Stimulated activated naive B cell treated with anti-CD40 and anti-IgM and Interleukin-4, amounts not matched to agents 10 μg/mL and 1 μg/mL and 100 μg/mL, for 72 hours (primary cell): ENCODE measurements around the gene ANK3.
"Not testable (repeated sequence)": the region's sequence is repeated elsewhere in the genome, so short reads cannot be mapped to it uniquely, and the experiment has no call there.

Experiments used
- ATAC-seq, 2 donors: fragments of 150-1000 bp; cut with Tn5 transposase; replicated peaks; 2 replicates each; pipeline ENCODE4 v1.10.0; 2021; ENCODE audit warnings: moderate library complexity in 1 of 2
- DNase-seq: peaks from one replicate; pipeline ENCODE4 v3.0.0; 2021
- H3K27ac Mint-ChIP-seq: one replicate; pipeline ENCODE4 v1.8.0; 2022; ENCODE audit warnings: mild to moderate bottlenecking, mixed read lengths
- H3K27me3 Mint-ChIP-seq, 2 donors: one replicate each; pipeline ENCODE4 v1.8.0; 2022; ENCODE audit warnings: mixed read lengths in 2 of 2
- H3K36me3 Mint-ChIP-seq, 2 donors: one replicate each; pipeline ENCODE4 v1.8.0; 2022; ENCODE audit warnings: mixed read lengths in 2 of 2, mild to moderate bottlenecking in 1 of 2
- H3K4me1 Mint-ChIP-seq, 2 donors: one replicate each; pipeline ENCODE4 v1.8.0; 2022; ENCODE audit warnings: mixed read lengths in 2 of 2, mild to moderate bottlenecking in 1 of 2
- H3K4me3 Mint-ChIP-seq, 2 donors: one replicate each; pipeline ENCODE4 v1.8.0; 2022; ENCODE audit warnings: mild to moderate bottlenecking in 2 of 2, mixed read lengths in 2 of 2, moderate library complexity in 1 of 2
- H3K9me3 Mint-ChIP-seq, 2 donors: one replicate each; pipeline ENCODE4 v1.8.0; 2022; ENCODE audit warnings: mixed read lengths in 2 of 2, mild to moderate bottlenecking in 1 of 2

Gene ANK3

DNA sequence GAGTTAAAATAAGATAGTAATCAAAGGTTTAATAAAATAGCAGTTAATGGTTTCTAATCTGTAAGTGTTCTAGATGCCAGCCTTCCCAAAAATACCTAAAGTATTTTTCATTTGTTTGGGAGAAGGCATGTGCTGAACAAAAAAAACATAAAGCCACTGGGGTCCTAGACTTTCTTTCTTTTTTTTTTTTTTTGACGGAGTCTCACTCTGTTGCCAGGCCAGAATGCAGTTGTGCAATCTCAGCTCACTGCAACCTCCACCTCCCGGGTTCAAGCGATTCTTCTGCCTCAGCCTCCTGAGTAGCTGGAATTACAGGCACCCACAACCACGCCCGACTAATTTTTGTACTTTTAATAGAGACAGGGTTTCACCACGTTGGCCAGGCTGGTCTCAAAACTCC, 97.1 kb downstream of the ANK3 start:
- not testable (repeated sequence) for DNase-seq, ATAC-seq, H3K4me3 Mint-ChIP-seq, H3K27ac Mint-ChIP-seq, H3K4me1 Mint-ChIP-seq, H3K36me3 Mint-ChIP-seq, H3K27me3 Mint-ChIP-seq, H3K9me3 Mint-ChIP-seq

DNA sequence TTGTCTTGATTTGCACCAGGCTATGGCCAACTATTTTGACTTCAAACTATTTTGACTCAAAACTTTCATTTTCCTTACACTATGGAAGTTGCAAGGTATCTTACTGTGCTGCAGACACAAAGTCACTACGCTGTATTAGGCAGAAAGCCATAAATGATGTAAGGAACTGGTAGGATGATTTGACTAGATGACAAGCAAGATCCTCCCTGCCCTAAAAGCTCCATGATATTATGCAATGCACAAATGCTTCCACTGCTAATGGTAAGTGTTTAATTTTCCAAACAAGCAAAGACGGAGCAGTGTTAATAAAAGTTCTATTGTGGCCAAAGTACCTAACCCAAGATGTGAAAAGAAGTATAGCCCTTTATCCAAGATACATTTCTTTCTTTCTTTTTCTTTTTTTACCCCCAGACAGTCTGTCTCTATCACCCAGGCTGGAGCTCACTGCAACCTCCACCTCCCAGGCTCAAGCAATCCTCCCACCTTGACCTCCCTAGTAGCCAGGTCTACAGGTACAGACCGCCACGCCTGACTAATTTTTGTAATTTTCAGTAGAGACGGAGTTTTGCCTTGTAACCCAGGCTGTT, 98.2 kb downstream of the ANK3 start:
- Mint-ChIP-seq H3K36me3 (peaks cover 0 to 2% of the 10 kb centered on the region in 2 donors), H3K27ac (no peak overlapping the region), H3K9me3 (no peaks in the 10 kb centered on the region), H3K4me1 (peaks cover 6 to 8% of the 10 kb centered on the region in 2 donors), H3K4me3 (no peak overlapping the region), H3K27me3 (no peaks in the 10 kb centered on the region)
- DNase-seq (no peak), ATAC-seq (no peak)

DNA sequence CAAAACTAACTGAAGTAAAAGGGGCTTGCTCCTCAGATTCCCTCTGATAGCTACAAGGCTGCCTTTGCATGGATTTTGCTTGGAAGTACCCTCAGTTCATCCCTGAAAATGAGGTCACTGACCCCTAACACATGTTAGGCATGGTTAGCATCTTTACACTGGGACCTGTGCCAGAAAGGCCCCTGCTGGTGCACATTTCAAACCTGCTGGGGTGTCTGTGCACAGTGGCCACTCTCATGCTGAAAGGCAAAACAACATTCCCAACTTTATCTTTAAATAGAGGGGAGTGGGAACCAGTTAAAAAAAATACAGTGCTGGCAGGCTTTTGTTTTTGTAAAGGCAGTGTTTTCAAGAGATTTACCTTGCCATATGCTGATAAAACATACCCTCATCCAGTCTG, 99.1 kb downstream of the ANK3 start:
- Mint-ChIP-seq H3K9me3 (no peaks in the 10 kb centered on the region), H3K27me3 (no peaks in the 10 kb centered on the region), H3K36me3 (peaks cover 0 to 2% of the 10 kb centered on the region in 2 donors), H3K4me3 (no peak overlapping the region), H3K27ac (no peak overlapping the region), H3K4me1 (peaks cover 6 to 11% of the 10 kb centered on the region in 2 donors)
- ATAC-seq (no peak), DNase-seq (no peak)

DNA sequence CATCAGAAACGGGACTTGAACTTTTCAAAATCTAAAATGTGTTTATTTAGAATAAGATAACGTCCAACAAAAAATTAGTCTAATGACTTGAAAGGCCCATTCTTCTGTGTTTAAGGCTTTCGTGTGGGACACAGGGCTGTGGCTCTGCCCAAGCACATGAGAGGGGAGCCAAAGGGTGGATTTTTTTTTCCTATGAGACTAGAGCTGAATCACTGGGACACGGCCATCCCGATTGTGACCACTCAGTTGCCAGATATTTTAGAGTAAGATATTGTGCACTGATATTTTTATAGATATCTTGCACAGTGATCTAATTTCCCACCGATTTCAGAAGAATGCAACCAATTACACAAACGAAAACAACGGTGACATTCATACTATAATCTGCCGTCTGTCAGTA, 99.9 kb downstream of the ANK3 start:
- no peak overlapping the region for H3K27ac Mint-ChIP-seq
- no peaks in the 10 kb centered on the region for H3K27me3 Mint-ChIP-seq
- no peaks in the 10 kb centered on the region for H3K9me3 Mint-ChIP-seq
- no peak overlapping the region for H3K4me3 Mint-ChIP-seq
- ATAC-seq (no peak), DNase-seq (no peak)
- peaks cover 0 to 2% of the 10 kb centered on the region in 2 donors for H3K36me3 Mint-ChIP-seq
- H3K4me1 Mint-ChIP-seq: peaks cover 10 to 18% of the 10 kb centered on the region in 2 donors

DNA sequence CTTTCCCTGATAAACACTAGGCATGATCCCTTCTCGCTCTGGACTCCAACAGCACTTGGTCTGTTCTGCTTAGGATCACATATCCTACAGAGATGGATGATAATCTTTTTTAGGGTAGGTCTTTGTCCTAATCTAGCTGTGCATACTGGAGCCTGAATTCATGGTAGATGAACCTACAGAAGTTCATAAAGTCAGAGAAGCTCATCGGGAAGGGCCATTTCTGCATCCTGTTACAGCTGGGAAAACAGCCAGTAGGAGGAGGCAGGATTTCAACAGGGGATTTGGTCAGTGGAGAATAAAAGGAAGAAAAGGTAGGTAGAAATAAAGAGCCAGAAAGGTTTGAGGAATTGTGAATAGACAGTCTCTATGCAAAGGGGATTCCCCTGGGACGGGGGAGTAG, 101.4 kb downstream of the ANK3 start:
- peaks cover 0 to 1% of the 10 kb centered on the region in 2 donors for H3K9me3 Mint-ChIP-seq
- no peak overlapping the region for H3K4me3 Mint-ChIP-seq
- ATAC-seq (no peak), DNase-seq (no peak)
- no peaks in the 10 kb centered on the region for H3K27me3 Mint-ChIP-seq
- no peak overlapping the region for H3K27ac Mint-ChIP-seq
- peaks cover 12 to 22% of the 10 kb centered on the region in 2 donors for H3K4me1 Mint-ChIP-seq
- H3K36me3 Mint-ChIP-seq: peaks cover 0 to 2% of the 10 kb centered on the region in 2 donors

DNA sequence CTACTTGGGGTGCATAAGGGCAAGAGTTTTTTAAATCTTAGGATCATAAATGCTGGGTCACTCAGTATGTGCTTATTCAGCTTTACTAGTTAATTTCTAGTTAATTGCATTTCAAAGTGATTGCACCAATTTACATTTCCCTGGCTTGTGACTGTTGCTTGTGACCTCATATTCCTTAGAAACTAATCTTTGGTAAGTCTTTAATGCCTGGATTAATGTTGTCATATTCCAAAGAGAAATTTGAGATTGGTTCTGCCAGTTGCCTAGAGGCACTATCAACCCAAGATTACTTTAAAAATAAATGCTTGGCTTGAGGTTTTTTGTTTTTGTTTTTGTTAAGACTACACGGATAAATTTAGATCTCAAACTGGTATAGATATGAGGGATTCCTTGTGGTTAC, 103.1 kb downstream of the ANK3 start:
- Mint-ChIP-seq H3K27ac (no peak overlapping the region), H3K4me1 (peaks cover 19 to 33% of the 10 kb centered on the region in 2 donors), H3K4me3 (no peak overlapping the region), H3K36me3 (no peaks in the 10 kb centered on the region), H3K9me3 (peaks cover 0 to 3% of the 10 kb centered on the region in 2 donors), H3K27me3 (no peaks in the 10 kb centered on the region)
- DNase-seq (no peak), ATAC-seq (no peak)

DNA sequence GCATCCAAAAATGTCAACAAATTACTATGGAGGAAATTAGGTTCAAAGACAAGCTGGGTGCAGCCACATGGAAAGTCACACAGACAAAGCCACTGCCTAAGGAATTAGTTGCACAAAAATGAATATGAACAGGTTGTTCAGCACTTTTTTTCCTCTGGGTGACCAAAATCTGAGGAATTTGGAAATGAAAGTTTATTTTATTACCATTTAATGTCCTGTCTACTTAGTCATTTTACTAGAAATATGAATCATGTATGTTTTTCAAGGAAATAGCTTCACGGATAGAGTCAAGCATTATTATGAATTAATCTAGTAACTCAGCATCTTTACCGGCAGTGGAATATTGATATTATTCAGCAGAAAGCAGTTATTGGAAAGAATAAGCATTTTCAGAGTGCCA, 106.3 kb downstream of the ANK3 start:
- H3K9me3 Mint-ChIP-seq: peaks cover 0 to 3% of the 10 kb centered on the region in 2 donors
- DNase-seq: no peak
- no peaks in the 10 kb centered on the region for H3K27me3 Mint-ChIP-seq
- peaks cover 17 to 30% of the 10 kb centered on the region in 2 donors for H3K4me1 Mint-ChIP-seq
- H3K27ac Mint-ChIP-seq: no peak overlapping the region
- no peak overlapping the region for H3K4me3 Mint-ChIP-seq
- H3K36me3 Mint-ChIP-seq: no peaks in the 10 kb centered on the region
- no peak for ATAC-seq

DNA sequence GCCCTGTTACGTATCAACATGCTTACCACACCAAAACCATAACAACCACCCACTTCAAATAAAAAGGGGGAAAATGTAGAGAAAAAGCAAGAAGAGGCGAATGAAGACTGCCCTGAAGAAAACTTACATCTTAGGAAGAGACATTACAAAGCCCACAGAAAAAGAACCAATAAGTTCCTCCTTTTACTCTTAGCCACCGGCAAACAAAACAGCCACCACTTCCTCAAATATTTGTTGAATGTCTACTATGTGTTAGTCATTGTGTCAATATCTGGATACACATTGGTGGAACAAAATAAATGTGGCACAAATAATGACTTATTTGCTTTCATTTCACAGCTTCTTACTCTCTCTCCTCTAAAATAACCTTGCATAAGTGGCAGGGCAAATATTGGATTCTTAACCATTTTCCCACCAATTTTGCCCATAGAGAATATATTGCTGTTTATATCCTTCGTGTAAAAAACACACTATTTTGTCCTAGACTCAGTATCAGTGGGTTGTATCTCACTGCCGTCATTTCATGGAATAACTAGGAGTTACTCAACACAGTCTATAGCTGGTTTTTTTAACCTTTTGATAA, 106.8 kb downstream of the ANK3 start:
- Mint-ChIP-seq H3K9me3 (peaks cover 0 to 3% of the 10 kb centered on the region in 2 donors), H3K36me3 (no peaks in the 10 kb centered on the region), H3K27ac (no peak overlapping the region), H3K4me3 (peak overlapping the region in 1 of 2 donors; percentile 30), H3K27me3 (no peaks in the 10 kb centered on the region), H3K4me1 (peaks cover 13 to 25% of the 10 kb centered on the region in 2 donors)
- DNase-seq: no peak
- peak; percentile 86 to 100 for ATAC-seq

DNA sequence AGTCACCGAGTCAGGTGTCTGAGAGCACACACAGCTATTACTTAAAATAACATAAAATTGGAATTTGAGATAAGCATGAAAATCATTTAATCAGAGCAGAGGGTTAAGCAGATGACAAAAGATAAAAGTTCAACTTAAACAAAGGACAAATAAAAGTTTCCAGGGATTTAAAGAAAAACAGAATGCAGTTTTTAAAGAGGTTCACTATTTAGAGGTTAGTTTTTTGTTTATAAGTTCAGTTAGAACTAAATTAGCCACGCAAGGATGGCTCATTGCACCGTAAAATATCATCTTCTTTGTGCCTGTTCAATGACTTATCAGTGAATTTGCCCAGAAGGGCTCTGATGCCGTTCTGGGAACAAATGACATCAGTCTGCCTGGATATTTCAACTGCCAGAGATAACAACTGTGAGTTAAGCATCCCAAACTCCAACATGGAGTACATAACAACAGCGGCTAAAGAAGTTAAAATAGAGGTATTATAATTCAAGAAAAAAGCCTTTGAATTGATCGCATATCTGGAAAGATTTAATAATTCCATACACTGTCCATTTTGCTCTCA, 107.8 kb downstream of the ANK3 start:
- DNase-seq (no peak), ATAC-seq (no peak)
- Mint-ChIP-seq H3K4me1 (peaks cover 13 to 25% of the 10 kb centered on the region in 2 donors), H3K36me3 (no peaks in the 10 kb centered on the region), H3K27me3 (no peaks in the 10 kb centered on the region), H3K27ac (no peak overlapping the region), H3K9me3 (peaks cover 0 to 3% of the 10 kb centered on the region in 2 donors), H3K4me3 (no peak overlapping the region)

DNA sequence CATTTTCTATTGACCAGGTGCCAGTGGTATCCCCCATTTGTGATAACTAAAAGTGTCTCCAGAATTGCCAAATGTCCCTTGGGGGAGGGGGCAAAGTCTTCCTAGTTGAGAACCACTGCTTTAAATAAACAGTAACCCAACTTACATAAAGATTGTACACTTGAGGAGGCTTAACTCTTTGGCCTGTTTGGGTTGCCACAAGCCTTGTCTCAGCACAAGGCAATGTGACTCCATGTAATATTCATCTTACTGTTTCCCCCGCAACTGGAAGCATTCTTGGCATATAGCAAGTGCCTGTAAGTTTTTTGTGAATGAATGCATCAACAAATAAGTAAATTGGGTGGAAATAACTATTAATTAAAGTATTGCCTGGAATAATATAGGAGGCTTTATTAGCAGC, 108.3 kb downstream of the ANK3 start:
- ATAC-seq (no peak), DNase-seq (no peak)
- Mint-ChIP-seq H3K9me3 (peaks cover 0 to 3% of the 10 kb centered on the region in 2 donors), H3K27ac (no peak overlapping the region), H3K4me3 (no peak overlapping the region), H3K36me3 (no peaks in the 10 kb centered on the region), H3K27me3 (no peaks in the 10 kb centered on the region), H3K4me1 (peaks cover 13 to 25% of the 10 kb centered on the region in 2 donors)

DNA sequence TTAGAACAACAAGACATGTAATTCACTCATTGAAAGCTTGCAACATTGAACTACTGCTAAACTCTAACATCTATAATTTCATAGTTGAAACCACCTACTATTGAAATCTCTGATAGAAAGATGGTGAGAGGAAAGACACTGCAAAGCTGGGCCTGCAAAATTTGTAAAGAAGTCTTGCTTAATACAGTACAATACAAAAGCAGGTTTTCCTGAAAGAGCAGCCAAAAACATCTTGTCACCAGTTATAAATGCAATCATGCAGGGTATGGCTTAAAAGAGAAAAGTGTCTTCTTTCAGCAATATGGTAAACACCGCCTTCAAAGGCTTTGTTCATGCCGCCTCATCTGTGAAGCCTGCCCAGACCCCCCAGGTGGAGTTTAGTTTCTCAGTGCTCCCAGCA, 109.2 kb downstream of the ANK3 start:
- H3K4me1 Mint-ChIP-seq: peaks cover 12 to 22% of the 10 kb centered on the region in 2 donors
- ATAC-seq: no peak
- no peaks in the 10 kb centered on the region for H3K27me3 Mint-ChIP-seq
- no peak overlapping the region for H3K27ac Mint-ChIP-seq
- DNase-seq: no peak
- H3K36me3 Mint-ChIP-seq: no peaks in the 10 kb centered on the region
- no peak overlapping the region for H3K4me3 Mint-ChIP-seq
- peaks cover 0 to 3% of the 10 kb centered on the region in 2 donors for H3K9me3 Mint-ChIP-seq

DNA sequence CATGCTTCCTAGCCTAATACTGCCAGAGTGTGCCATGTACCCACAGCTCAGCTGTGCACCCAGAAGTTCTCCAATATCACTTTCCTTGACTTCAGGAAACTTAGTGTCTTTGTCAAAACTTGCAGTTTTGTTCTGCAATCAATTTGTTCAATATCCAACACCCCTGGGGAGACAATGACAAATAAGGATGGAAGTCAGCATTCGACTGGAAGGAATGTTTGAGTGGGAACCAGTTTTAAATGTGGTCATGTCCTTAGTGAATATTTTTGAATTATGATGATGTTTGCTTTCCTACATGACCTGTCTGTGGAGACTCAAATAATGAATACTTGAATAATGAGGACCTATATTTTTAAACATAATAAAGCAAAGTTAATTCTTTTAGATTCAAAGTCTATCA, 112.0 kb downstream of the ANK3 start:
- Mint-ChIP-seq H3K27me3 (no peaks in the 10 kb centered on the region), H3K4me1 (peaks cover 1 to 5% of the 10 kb centered on the region in 2 donors), H3K36me3 (peaks cover 5 to 11% of the 10 kb centered on the region in 2 donors), H3K27ac (no peak overlapping the region), H3K9me3 (peaks cover 4 to 8% of the 10 kb centered on the region in 2 donors), H3K4me3 (no peak overlapping the region)
- ATAC-seq (no peak), DNase-seq (no peak)

DNA sequence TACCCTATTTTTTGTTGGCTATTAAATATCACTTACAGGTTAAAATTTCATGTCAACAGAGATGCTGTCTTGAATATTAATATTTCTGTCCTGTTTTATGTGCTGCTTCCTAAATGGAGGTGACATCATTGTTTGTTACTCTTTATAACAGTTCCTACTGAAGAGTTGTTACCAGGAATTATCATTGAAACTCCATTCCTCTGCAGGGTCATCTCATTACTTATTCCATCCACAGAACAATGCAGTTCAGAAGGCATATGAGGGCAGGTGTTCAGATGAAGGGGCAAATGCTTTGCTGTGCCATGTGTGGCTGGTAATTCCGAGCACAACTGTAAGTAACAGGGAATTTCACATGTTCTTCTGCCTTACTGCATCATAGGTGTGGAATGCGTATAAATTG, 113.4 kb downstream of the ANK3 start:
- Mint-ChIP-seq H3K9me3 (peaks cover 4 to 7% of the 10 kb centered on the region in 2 donors), H3K27ac (no peak overlapping the region), H3K36me3 (peaks cover 5 to 11% of the 10 kb centered on the region in 2 donors), H3K4me3 (no peak overlapping the region), H3K27me3 (no peaks in the 10 kb centered on the region), H3K4me1 (peaks cover 5 to 7% of the 10 kb centered on the region in 2 donors)
- ATAC-seq: no peak
- DNase-seq: no peak

DNA sequence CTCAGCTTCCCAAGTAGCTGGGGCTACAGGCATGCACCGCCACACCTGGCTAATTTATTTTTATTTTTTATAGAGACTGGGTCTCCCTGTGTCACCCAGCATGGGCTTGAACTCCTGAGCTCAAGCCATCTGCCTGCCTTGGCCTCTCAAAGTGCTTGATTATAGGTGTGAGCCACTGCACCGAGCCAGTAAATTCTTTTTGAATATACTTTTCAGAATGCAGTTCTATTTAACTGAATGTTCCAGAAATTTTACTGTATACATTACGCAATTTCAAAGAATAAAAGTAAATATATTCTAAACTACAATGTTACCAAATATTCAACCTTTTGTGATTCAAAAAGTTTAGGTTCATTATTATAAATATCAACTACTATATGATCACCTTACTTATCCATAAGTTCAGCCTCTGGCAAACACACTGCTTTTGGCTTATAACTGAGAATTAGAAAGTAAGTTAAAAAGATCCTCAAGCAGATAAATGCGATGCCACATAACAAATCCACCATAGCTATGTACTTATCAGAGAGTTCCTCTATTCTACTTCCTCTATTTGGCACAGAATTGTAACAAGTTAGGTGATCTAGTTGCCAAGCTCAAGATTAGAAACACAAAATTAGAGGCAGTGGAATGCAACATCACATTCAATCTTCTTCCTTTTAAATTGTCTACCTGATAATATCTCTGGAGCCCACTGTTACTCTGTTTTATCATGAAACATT, 118.2 kb downstream of the ANK3 start:
- Mint-ChIP-seq H3K27ac (no peak overlapping the region), H3K4me1 (peaks cover 5 to 7% of the 10 kb centered on the region in 2 donors), H3K4me3 (no peak overlapping the region), H3K36me3 (peaks cover 5 to 11% of the 10 kb centered on the region in 2 donors), H3K9me3 (peaks cover 4 to 7% of the 10 kb centered on the region in 2 donors), H3K27me3 (no peaks in the 10 kb centered on the region)
- peak; percentile 76 to 86 for ATAC-seq
- no peak for DNase-seq
